Osteoblast (primary cell): ENCODE data around the gene PTPN14. TPM values are rescaled to one million over a fixed set of nuclear protein-coding genes. Genes with fewer than 3 reads are reported as not detected.

Experiments used
- DNase-seq: peaks from one replicate; pipeline ENCODE4 v3.0.0; 2011; ENCODE audit warnings: low spot score, mixed read lengths; ENCODE audit not compliant: insufficient read length; ENCODE audit errors: missing footprints
- H2AFZ ChIP-seq: 2 replicates; pipeline ENCODE4 v1.6.0; 2011; ENCODE audit warnings: mild to moderate bottlenecking, low read length
- H3K27ac ChIP-seq: 2 replicates; pipeline ENCODE4 v1.5.1; 2011; ENCODE audit warnings: mild to moderate bottlenecking, low read depth, low read length, moderate library complexity
- H3K27me3 ChIP-seq: 2 replicates; pipeline ENCODE4 v1.6.0; 2012; ENCODE audit warnings: mild to moderate bottlenecking, control low read depth, inconsistent platforms, low read length, moderate library complexity; ENCODE audit not compliant: insufficient read depth
- H3K36me3 ChIP-seq: 2 replicates; pipeline ENCODE4 v1.5.1; 2011; ENCODE audit warnings: mild to moderate bottlenecking, low read length, control low read depth, moderate library complexity; ENCODE audit not compliant: insufficient read depth
- H3K4me1 ChIP-seq: 2 replicates; pipeline ENCODE4 v1.5.1; 2011; ENCODE audit warnings: mild to moderate bottlenecking, low read length, control low read depth, moderate library complexity; ENCODE audit not compliant: insufficient read depth
- H3K4me2 ChIP-seq: 2 replicates; pipeline ENCODE4 v1.6.0; 2011; ENCODE audit warnings: mild to moderate bottlenecking, low read length; ENCODE audit not compliant: insufficient read depth
- H3K4me3 ChIP-seq: fragments of 200-600 bp; sonication (generic); 3 replicates; pipeline ENCODE4 v1.5.1; 2012; ENCODE audit warnings: mild to moderate bottlenecking, low read length, inconsistent platforms; ENCODE audit not compliant: insufficient read depth
- H3K79me2 ChIP-seq: 2 replicates; pipeline ENCODE4 v1.6.0; 2012; ENCODE audit warnings: mild to moderate bottlenecking, low read length, control low read depth, inconsistent platforms; ENCODE audit not compliant: insufficient read depth
- H3K9me3 ChIP-seq: 2 replicates; pipeline ENCODE4 v1.5.1; 2011; ENCODE audit warnings: low read depth, low read length, control low read depth
- H4K20me1 ChIP-seq: 2 replicates; pipeline ENCODE4 v1.6.0; 2012; ENCODE audit warnings: mild to moderate bottlenecking, low read length, control low read depth; ENCODE audit not compliant: insufficient read depth
- total RNA-seq: library from RNA; depleted of rRNA; stranded (reverse); fragments of >200 nt; gene quantifications from 2 replicates; pipeline ENCODE4 v1.2.3, GENCODE V29; 2012
- TF ChIP-seq, protein P1 (sequence below): IDR thresholded peaks from 2 replicates; pipeline ENCODE4 v1.5.1; 2011; ENCODE audit warnings: mild to moderate bottlenecking, low read depth, low read length, moderate library complexity; ENCODE audit errors: extremely low read depth

PTPN14 gene
- total RNA-seq, 1 donor: 131 TPM

GRCh38 chr1:214393086-214393485 lies 158.3 kb downstream of the PTPN14 start:
- peaks cover 38% of the 10 kb centered on the region for H3K4me1 ChIP-seq
- H3K27ac ChIP-seq: no peak overlapping the region
- no peak overlapping the region for H3K4me2 ChIP-seq
- peaks cover 51% of the 10 kb centered on the region for H3K79me2 ChIP-seq
- H3K27me3 ChIP-seq: no peaks in the 10 kb centered on the region
- peaks cover 73% of the 10 kb centered on the region for H3K36me3 ChIP-seq
- DNase-seq: no peak
- H3K9me3 ChIP-seq: no peaks in the 10 kb centered on the region
- no peaks in the 10 kb centered on the region for H4K20me1 ChIP-seq
- TF ChIP-seq, protein P1, sequence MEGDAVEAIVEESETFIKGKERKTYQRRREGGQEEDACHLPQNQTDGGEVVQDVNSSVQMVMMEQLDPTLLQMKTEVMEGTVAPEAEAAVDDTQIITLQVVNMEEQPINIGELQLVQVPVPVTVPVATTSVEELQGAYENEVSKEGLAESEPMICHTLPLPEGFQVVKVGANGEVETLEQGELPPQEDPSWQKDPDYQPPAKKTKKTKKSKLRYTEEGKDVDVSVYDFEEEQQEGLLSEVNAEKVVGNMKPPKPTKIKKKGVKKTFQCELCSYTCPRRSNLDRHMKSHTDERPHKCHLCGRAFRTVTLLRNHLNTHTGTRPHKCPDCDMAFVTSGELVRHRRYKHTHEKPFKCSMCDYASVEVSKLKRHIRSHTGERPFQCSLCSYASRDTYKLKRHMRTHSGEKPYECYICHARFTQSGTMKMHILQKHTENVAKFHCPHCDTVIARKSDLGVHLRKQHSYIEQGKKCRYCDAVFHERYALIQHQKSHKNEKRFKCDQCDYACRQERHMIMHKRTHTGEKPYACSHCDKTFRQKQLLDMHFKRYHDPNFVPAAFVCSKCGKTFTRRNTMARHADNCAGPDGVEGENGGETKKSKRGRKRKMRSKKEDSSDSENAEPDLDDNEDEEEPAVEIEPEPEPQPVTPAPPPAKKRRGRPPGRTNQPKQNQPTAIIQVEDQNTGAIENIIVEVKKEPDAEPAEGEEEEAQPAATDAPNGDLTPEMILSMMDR: no peak
- no peak overlapping the region for H2AFZ ChIP-seq
- no peak overlapping the region for H3K4me3 ChIP-seq

DNA sequence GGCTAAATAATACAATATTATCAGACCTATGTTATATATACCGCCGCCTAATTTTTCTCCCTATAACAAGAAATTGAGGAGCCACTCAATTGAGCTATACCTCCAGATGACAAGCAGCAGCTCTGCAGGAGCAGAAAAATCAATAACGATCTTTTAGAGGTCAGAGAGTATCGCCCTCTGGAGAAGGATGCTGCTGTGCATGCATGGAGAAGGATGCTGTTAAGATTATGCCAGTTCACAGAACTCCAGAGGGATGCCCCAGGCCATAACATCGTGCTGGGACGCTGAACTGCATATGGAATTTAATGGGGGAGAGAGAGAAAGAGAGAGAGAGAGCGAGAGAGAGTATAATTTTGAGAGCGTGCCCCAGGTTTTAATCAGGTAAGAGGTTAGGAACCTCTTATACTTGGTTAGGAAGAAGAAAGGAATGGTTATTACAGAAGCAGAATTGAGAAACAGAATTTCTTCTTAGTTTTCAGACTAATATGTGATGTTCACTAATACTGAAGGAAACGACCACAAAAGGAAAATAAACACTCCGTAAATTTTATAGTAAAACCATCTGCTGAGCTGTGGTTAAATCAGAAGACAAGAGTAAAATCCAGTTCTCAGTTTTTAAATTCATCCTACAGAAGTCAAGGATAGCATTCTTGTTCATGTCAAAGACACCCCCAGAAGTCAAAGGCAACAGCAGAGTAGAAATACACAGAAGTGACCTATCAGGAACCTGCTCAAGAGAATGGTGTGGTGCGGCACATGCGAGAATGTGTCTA lies 159.3 kb downstream of the PTPN14 start:
- peaks cover 39% of the 10 kb centered on the region for H3K4me1 ChIP-seq

GRCh38 chr1:214389734-214390133 lies 161.7 kb downstream of the PTPN14 start:
- Histone ChIP-seq H3K4me2 (no peak overlapping the region), H3K9me3 (no peaks in the 10 kb centered on the region), H3K4me3 (no peak overlapping the region), H3K4me1 (peaks cover 21% of the 10 kb centered on the region), H3K27ac (peak overlapping the region; percentile 47), H2AFZ (no peak overlapping the region), H4K20me1 (no peaks in the 10 kb centered on the region), H3K79me2 (peaks cover 34% of the 10 kb centered on the region), H3K27me3 (no peaks in the 10 kb centered on the region), H3K36me3 (peaks cover 78% of the 10 kb centered on the region)
- TF ChIP-seq, protein P1: no peak
- DNase-seq: peak; percentile 29

More for the DNA sequence above, 159.3 kb downstream of the PTPN14 start:
- no peak for DNase-seq
- H3K36me3 ChIP-seq: peaks cover 73% of the 10 kb centered on the region
- H3K27me3 ChIP-seq: no peaks in the 10 kb centered on the region
- no peak overlapping the region for H2AFZ ChIP-seq
- no peaks in the 10 kb centered on the region for H3K9me3 ChIP-seq
- no peak overlapping the region for H3K27ac ChIP-seq
- no peak overlapping the region for H3K4me3 ChIP-seq
- H3K4me2 ChIP-seq: no peak overlapping the region
- H3K79me2 ChIP-seq: peaks cover 41% of the 10 kb centered on the region
- no peaks in the 10 kb centered on the region for H4K20me1 ChIP-seq
- TF ChIP-seq, protein P1: no peak

GRCh38 chr1:214386747-214387146 lies 164.7 kb downstream of the PTPN14 start:
- Histone ChIP-seq H3K4me3 (no peak overlapping the region), H3K36me3 (peaks cover 82% of the 10 kb centered on the region), H3K9me3 (no peaks in the 10 kb centered on the region), H3K79me2 (peaks cover 38% of the 10 kb centered on the region), H3K27ac (peak overlapping the region; percentile 62), H3K4me1 (peaks cover 19% of the 10 kb centered on the region), H4K20me1 (no peaks in the 10 kb centered on the region), H3K27me3 (no peaks in the 10 kb centered on the region), H3K4me2 (no peak overlapping the region), H2AFZ (no peak overlapping the region)
- TF ChIP-seq, protein P1: no peak
- DNase-seq: peak; percentile 94
